Cardiac septum (tissue), 1 donor: ENCODE data around the gene PGRMC2. TPM values are rescaled to one million over a fixed set of nuclear protein-coding genes. Genes with fewer than 3 reads are reported as not detected.
A peak's percentile ranks its signal among the peaks of the same experiment; 100 is the strongest.

Experiments
- DNase-seq: peaks from one replicate; pipeline ENCODE4 v3.0.0-alpha.2; 2020; ENCODE audit warnings: low spot score
- intact Hi-C: fragments of 100-400 bp; cut with DNase I; formaldehyde crosslinking; loops from one replicate; pipeline ENCODE4 v1.14.0; 2022
- total RNA-seq: library from RNA; stranded (reverse); fragmentation: NEBNext Ultra II Directional; extraction: Animal tissue kit (Norgen Biotek cat#: 25700); gene quantifications from one replicate; pipeline ENCODE4 v1.2.1, GENCODE V29; 2021
- donor health status: DM: no; HTN: no; CAD: no.

PGRMC2 gene
- total RNA-seq, 1 donor from 2014 or later: 61.9 TPM

- intact Hi-C loops: no loop called here
Observed at GRCh38 chr4:128303405-128303785, 15.8 kb upstream of the PGRMC2 start.

GRCh38 chr4:128301979-128302378 is 14.4 kb upstream of the PGRMC2 start:
- no peak for DNase-seq
- intact Hi-C loops: no loop called here

More at GRCh38 chr4:128303405-128303785, 15.8 kb upstream of the PGRMC2 start:
- DNase-seq: no peak

GRCh38 chr4:128299848-128300247 is 12.2 kb upstream of the PGRMC2 start:
- no peak for DNase-seq
- intact Hi-C loops: no loop called here

GRCh38 chr4:128298852-128299251 is 11.2 kb upstream of the PGRMC2 start:
- intact Hi-C loops: no loop called here
- no peak for DNase-seq

GRCh38 chr4:128298146-128298758 is 10.6 kb upstream of the PGRMC2 start:
- DNase-seq: no peak
- intact Hi-C loops: no loop called here

- no peak for DNase-seq
- intact Hi-C loops: no loop called here
Observed at GRCh38 chr4:128295255-128295654, 7.6 kb upstream of the PGRMC2 start.

- DNase-seq: no peak
- intact Hi-C loops: no loop called here
Observed at GRCh38 chr4:128294464-128294863, 6.9 kb upstream of the PGRMC2 start.

GRCh38 chr4:128292349-128292748 is 4.7 kb upstream of the PGRMC2 start:
- intact Hi-C loops: no loop called here
- DNase-seq: no peak

- intact Hi-C loops: no loop called here
- no peak for DNase-seq
Observed at GRCh38 chr4:128291096-128291495, 3.5 kb upstream of the PGRMC2 start.

- intact Hi-C loops: no loop called here
- no peak for DNase-seq
Observed at GRCh38 chr4:128290526-128290925, 2.9 kb upstream of the PGRMC2 start.

GRCh38 chr4:128289523-128290158 is 2.0 kb upstream of the PGRMC2 start:
- intact Hi-C loops: loop anchor here (2.0 to 10.0 kb wide), 6 partner anchors 19 to 575 kb away; partner anchors contain the start of gene LARP1B
- DNase-seq: no peak

GRCh38 chr4:128288689-128289106 is 1.1 kb upstream of the PGRMC2 start:
- intact Hi-C loops: loop anchor here (2.0 to 10.0 kb wide), 6 partner anchors 20 to 576 kb away; partner anchors contain the start of gene LARP1B

GRCh38 chr4:128287871-128288688 is 467 bp upstream of the PGRMC2 start:
- peak; percentile 100 for DNase-seq
- intact Hi-C loops: loop anchor here (2.0 to 10.0 kb wide), 7 partner anchors 21 to 577 kb away; partner anchors contain the start of gene LARP1B

More at GRCh38 chr4:128288689-128289106, 1.1 kb upstream of the PGRMC2 start:
- no peak for DNase-seq

- intact Hi-C loops: loop anchor here (2.0 to 10.0 kb wide), 6 partner anchors 71 to 578 kb away; partner anchors contain the start of gene LARP1B
- no peak for DNase-seq
Observed at GRCh38 chr4:128286474-128287058, 1.0 kb downstream of the PGRMC2 start.

- intact Hi-C loops: loop anchor here (5.0 to 10.0 kb wide), 5 partner anchors 72 to 579 kb away; partner anchors contain the start of gene LARP1B
- DNase-seq: no peak
Observed at GRCh38 chr4:128285085-128285997, 2.3 kb downstream of the PGRMC2 start.

GRCh38 chr4:128284317-128284716 is 3.3 kb downstream of the PGRMC2 start:
- intact Hi-C loops: loop anchor here (10.0 kb wide), 2 partner anchors 280 to 580 kb away; no protein-coding TSS in a partner anchor
- DNase-seq: no peak

- DNase-seq: no peak
- intact Hi-C loops: loop anchor here (10.0 kb wide), 2 partner anchors 282 to 582 kb away; no protein-coding TSS in a partner anchor
Observed at GRCh38 chr4:128283071-128283470, 4.5 kb downstream of the PGRMC2 start.

- no peak for DNase-seq
- intact Hi-C loops: loop anchor here (10.0 kb wide), 2 partner anchors 282 to 582 kb away; no protein-coding TSS in a partner anchor
Observed at GRCh38 chr4:128282516-128282915, 5.1 kb downstream of the PGRMC2 start.
